Breast epithelium (tissue), 4 donors: Measurements from ENCODE around the gene PATJ. TPM values are rescaled to one million over a fixed set of nuclear protein-coding genes. Genes with fewer than 3 reads are reported as not detected.

Source experiments
- DNase-seq, 2 donors: peaks; one replicate each; pipeline ENCODE4 v3.0.0-alpha.2; 2019; ENCODE audit warnings: low spot score in 2 of 2
- H3K27ac ChIP-seq, 2 donors: fragments of 200-600 bp; sonication (generic) in 1 of 2; one replicate each; pipeline ENCODE4 v1.5.1; 2016 to 2019; ENCODE audit warnings: mild to moderate bottlenecking in 1 of 2
- H3K27me3 ChIP-seq, 2 donors: fragments of 200-600 bp; sonication (generic) in 1 of 2; one replicate each; pipeline versions ENCODE4 v1.5.1 to v1.6.0; 2017 to 2019; ENCODE audit warnings: control low read depth in 1 of 2, mild to moderate bottlenecking in 1 of 2
- H3K36me3 ChIP-seq: fragments of 200-600 bp; one replicate; pipeline ENCODE4 v1.5.1; 2019
- H3K4me1 ChIP-seq, 2 donors: fragments of 200-600 bp; sonication (generic); one replicate each; pipeline ENCODE4 v1.5.1; 2016 to 2019; ENCODE audit warnings: control low read depth in 1 of 2
- H3K4me3 ChIP-seq, 3 donors: fragments of 200-600 bp; sonication (generic); 1 replicate in 2 of 3; 2 replicates in 1 of 3; pipeline ENCODE4 v1.5.1; 2016 to 2019; ENCODE audit warnings: mild to moderate bottlenecking in 3 of 3, moderate library complexity in 2 of 3
- H3K9me3 ChIP-seq, 2 donors: fragments of 200-600 bp; sonication (generic) in 1 of 2; one replicate each; pipeline ENCODE4 v1.5.1; 2016 to 2019; ENCODE audit warnings: control low read depth in 1 of 2
- POLR2A ChIP-seq: fragments of 450-650 bp; IDR thresholded peaks from one replicate; pipeline ENCODE4 v1.6.1; 2016; ENCODE audit warnings: antibody characterized with exemption, mild to moderate bottlenecking, moderate library complexity
- POLR2AphosphoS5 ChIP-seq, 3 donors: sonication (generic); formaldehyde crosslinking; IDR thresholded peaks; one replicate each; pipeline ENCODE4 v1.6.1; 2017; ENCODE audit warnings: antibody characterized with exemption in 3 of 3
- intact Hi-C: fragments of 100-400 bp; cut with DNase I; formaldehyde crosslinking; loops from one replicate; pipeline ENCODE4 v1.15.1; 2023; ENCODE audit warnings: low total_unique reads
- total RNA-seq, 3 donors: library from RNA; depleted of rRNA; stranded (reverse); fragments of >200 nt; gene quantifications; one replicate each; pipeline ENCODE4 v1.1.0, GENCODE V29; 2016
- TF ChIP-seq, protein P1 (sequence below), 3 donors: fragments of 450-650 bp; IDR thresholded peaks; one replicate each; pipeline ENCODE4 v1.5.1; 2016 to 2017; ENCODE audit warnings: antibody characterized with exemption in 3 of 3, mild to moderate bottlenecking in 3 of 3, moderate library complexity in 3 of 3

The PATJ gene
- total RNA-seq, 3 donors from 2014 or later, result 20.8 to 193 (median 129) TPM

GRCh38 chr1:62198781-62199125, 456.5 kb downstream of the PATJ start:
- no peaks in the 10 kb centered on the region for H3K4me1 ChIP-seq
- no peaks in the 10 kb centered on the region for H3K36me3 ChIP-seq
- TF ChIP-seq POLR2AphosphoS5 (IDR thresholded peaks at IDR 0.05), result no peak
- TF ChIP-seq, protein P1, sequence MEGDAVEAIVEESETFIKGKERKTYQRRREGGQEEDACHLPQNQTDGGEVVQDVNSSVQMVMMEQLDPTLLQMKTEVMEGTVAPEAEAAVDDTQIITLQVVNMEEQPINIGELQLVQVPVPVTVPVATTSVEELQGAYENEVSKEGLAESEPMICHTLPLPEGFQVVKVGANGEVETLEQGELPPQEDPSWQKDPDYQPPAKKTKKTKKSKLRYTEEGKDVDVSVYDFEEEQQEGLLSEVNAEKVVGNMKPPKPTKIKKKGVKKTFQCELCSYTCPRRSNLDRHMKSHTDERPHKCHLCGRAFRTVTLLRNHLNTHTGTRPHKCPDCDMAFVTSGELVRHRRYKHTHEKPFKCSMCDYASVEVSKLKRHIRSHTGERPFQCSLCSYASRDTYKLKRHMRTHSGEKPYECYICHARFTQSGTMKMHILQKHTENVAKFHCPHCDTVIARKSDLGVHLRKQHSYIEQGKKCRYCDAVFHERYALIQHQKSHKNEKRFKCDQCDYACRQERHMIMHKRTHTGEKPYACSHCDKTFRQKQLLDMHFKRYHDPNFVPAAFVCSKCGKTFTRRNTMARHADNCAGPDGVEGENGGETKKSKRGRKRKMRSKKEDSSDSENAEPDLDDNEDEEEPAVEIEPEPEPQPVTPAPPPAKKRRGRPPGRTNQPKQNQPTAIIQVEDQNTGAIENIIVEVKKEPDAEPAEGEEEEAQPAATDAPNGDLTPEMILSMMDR (IDR thresholded peaks at IDR 0.05), result no peak
- TF ChIP-seq POLR2A, result no peak
- intact Hi-C loops, result no loop called here
- no peak for DNase-seq
- H3K9me3 ChIP-seq, result no peaks in the 10 kb centered on the region
- no peak overlapping the region for H3K27ac ChIP-seq
- H3K4me3 ChIP-seq, result no peak overlapping the region
- peaks cover 3 to 13% of the 10 kb centered on the region in 2 donors for H3K27me3 ChIP-seq

GRCh38 chr1:62207187-62207586, 464.9 kb downstream of the PATJ start:
- DNase-seq, result no peak
- Histone ChIP-seq H3K36me3 (no peaks in the 10 kb centered on the region), H3K27me3 (no peaks in the 10 kb centered on the region), H3K4me1 (no peaks in the 10 kb centered on the region), H3K9me3 (peaks cover 6 to 17% of the 10 kb centered on the region in 2 donors), H3K4me3 (no peak overlapping the region), H3K27ac (no peak overlapping the region)
- intact Hi-C loops, result no loop called here
- TF ChIP-seq, protein P1 (IDR thresholded peaks at IDR 0.05), result no peak
- TF ChIP-seq POLR2A, result no peak
- TF ChIP-seq POLR2AphosphoS5 (IDR thresholded peaks at IDR 0.05), result no peak

- no peak for TF ChIP-seq POLR2AphosphoS5 (IDR thresholded peaks at IDR 0.05)
- no peak for TF ChIP-seq POLR2A
- intact Hi-C loops, result no loop called here
- no peak overlapping the region for H3K27ac ChIP-seq
- no peaks in the 10 kb centered on the region for H3K4me1 ChIP-seq
- DNase-seq, result no peak
- H3K27me3 ChIP-seq, result no peaks in the 10 kb centered on the region
- H3K4me3 ChIP-seq, result no peak overlapping the region
- peaks cover 6 to 17% of the 10 kb centered on the region in 2 donors for H3K9me3 ChIP-seq
- no peaks in the 10 kb centered on the region for H3K36me3 ChIP-seq
Measured at GRCh38 chr1:62208087-62208486, 465.8 kb downstream of the PATJ start.

- TF ChIP-seq POLR2A (no peak), POLR2AphosphoS5 (IDR thresholded peaks at IDR 0.05) (no peak)
- TF ChIP-seq, protein P1 (IDR thresholded peaks at IDR 0.05), result no peak
- H3K36me3 ChIP-seq, result no peaks in the 10 kb centered on the region
- no peak for DNase-seq
- H3K4me3 ChIP-seq, result no peak overlapping the region
- H3K27me3 ChIP-seq, result no peaks in the 10 kb centered on the region
- no peaks in the 10 kb centered on the region for H3K4me1 ChIP-seq
- intact Hi-C loops, result no loop called here
- no peak overlapping the region for H3K27ac ChIP-seq
- H3K9me3 ChIP-seq, result peaks cover 6 to 17% of the 10 kb centered on the region in 2 donors
Measured at GRCh38 chr1:62208970-62209369, 466.7 kb downstream of the PATJ start.

GRCh38 chr1:62209931-62210595, 467.8 kb downstream of the PATJ start:
- peaks cover 6 to 17% of the 10 kb centered on the region in 2 donors for H3K9me3 ChIP-seq
- no peak for TF ChIP-seq POLR2A
- no peak for TF ChIP-seq POLR2AphosphoS5 (IDR thresholded peaks at IDR 0.05)
- TF ChIP-seq, protein P1 (IDR thresholded peaks at IDR 0.05), result no peak
- H3K4me1 ChIP-seq, result no peaks in the 10 kb centered on the region
- H3K36me3 ChIP-seq, result no peaks in the 10 kb centered on the region
- intact Hi-C loops, result no loop called here
- no peaks in the 10 kb centered on the region for H3K27me3 ChIP-seq
- no peak overlapping the region for H3K4me3 ChIP-seq
- H3K27ac ChIP-seq, result no peak overlapping the region
- DNase-seq, result no peak
